GM12874 (cell line): ENCODE data around the gene EGR1.

ENCODE experiments used
- TF ChIP-seq, protein P1 (sequence below): IDR thresholded peaks from 2 replicates; pipeline ENCODE4 v1.5.1; 2011; ENCODE audit warnings: low read depth, mild to moderate bottlenecking, control low read depth, low read length, moderate library complexity; ENCODE audit not compliant: insufficient read depth

Gene EGR1

DNA sequence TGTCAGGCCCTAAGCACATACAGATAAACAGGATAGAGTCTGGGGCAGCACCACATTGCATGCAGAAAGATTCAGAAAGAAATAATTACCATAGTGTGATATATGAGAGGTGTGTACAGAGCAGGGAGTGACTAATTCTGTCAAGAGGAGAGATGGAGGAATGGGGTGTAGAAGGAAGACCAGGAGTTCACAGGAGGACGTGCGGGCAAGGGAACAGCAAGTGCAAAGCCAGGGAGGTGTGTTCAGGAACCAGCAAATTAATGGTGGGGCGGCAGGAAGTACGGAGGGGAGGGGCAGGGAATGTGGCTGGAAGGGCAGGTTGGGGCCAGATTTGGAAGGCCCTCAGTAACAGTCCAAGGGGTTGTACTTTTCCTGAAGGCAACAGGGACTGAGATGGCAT lies 17.4 kb downstream of the EGR1 start:
- TF ChIP-seq, protein P1, sequence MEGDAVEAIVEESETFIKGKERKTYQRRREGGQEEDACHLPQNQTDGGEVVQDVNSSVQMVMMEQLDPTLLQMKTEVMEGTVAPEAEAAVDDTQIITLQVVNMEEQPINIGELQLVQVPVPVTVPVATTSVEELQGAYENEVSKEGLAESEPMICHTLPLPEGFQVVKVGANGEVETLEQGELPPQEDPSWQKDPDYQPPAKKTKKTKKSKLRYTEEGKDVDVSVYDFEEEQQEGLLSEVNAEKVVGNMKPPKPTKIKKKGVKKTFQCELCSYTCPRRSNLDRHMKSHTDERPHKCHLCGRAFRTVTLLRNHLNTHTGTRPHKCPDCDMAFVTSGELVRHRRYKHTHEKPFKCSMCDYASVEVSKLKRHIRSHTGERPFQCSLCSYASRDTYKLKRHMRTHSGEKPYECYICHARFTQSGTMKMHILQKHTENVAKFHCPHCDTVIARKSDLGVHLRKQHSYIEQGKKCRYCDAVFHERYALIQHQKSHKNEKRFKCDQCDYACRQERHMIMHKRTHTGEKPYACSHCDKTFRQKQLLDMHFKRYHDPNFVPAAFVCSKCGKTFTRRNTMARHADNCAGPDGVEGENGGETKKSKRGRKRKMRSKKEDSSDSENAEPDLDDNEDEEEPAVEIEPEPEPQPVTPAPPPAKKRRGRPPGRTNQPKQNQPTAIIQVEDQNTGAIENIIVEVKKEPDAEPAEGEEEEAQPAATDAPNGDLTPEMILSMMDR: no peak

DNA sequence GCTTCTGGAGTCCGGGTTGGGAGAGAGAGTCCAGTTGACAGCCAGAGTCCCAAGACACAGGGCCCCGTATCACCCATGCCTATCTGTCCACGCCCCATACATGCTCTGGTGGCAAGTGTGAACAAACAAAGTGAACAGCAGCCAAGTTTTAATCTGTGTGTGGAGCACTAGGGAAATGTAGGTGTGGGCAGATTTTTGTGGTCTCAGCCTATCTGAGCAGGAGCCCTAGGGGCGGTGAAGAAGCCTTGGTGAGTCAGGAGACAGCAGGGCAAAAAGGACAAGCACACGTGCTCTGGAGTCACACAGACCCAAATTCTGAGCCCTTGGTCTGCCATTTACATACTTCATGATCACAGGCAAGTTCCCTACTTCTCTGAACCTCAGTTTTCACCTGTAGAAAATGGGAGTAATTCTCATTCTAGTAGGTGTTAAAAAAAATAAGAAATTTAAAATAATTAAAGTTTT lies 23.2 kb downstream of the EGR1 start:
- TF ChIP-seq, protein P1: no peak

DNA sequence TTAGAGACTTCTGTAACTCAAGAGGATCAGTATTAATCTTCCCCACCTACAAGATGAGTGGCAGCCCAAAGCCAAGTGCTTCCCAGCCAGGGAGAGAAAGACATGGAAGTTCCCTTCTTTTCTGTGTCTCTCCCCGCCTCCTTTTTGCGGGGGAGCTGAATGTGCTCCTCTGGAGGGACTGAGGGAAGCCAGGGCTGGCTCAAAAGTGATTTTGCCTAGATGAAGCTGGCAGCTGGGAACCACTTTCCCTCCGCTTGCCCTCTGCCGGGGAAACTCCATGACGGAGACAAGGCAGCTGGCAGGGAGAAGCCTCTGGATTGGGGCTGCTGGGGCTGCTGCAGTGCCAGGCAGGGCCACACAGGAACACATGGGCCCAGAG lies 24.4 kb downstream of the EGR1 start:
- TF ChIP-seq, protein P1: no peak

DNA sequence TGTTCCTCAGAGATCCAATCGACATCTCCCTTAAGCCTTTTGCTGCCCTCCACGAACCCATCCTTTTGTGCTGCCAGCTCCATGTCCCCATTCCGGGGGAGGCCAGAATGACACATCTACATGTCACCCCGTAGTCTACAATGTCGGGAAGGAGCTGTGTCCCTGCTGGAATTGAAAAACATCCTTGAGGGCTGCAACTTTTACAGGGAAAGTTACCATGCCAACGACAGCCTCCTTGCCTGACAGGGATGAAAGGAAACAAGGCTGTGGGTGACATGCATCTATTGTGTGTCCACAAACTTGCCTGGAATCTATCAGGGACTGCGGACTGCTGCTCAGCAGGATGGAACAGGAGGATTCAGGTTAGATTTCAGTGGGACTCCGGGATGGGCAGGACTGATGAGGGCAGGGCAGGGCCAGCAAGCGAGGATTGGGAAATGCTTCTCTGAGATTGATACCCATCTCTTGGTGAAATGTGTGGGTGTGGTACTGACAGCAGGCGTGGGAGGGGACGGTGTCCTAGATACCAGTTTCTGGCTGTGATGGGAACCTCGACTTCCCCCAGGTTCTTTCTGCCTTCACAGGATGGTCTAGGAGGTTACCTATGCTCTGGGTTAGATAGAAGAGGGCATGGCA lies 25.5 kb downstream of the EGR1 start:
- TF ChIP-seq, protein P1: no peak

DNA sequence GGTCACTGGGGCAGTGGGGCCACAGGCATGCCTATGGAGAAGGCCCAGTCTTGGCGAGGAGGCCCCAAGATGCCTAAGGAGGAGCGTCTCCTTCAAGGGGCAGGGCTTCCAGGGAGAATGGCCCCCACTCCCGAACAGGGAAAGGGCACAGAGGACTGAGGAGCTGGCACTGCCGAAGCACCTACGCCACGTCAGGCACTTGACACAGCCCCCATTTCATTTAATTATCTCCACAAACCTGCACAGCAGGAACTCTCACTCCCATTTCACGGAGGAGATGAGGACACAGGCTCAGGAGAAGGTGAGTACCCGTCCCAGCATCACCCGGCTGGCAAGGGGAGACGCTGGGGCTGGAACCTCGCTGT lies 26.0 kb downstream of the EGR1 start:
- TF ChIP-seq, protein P1: no peak

DNA sequence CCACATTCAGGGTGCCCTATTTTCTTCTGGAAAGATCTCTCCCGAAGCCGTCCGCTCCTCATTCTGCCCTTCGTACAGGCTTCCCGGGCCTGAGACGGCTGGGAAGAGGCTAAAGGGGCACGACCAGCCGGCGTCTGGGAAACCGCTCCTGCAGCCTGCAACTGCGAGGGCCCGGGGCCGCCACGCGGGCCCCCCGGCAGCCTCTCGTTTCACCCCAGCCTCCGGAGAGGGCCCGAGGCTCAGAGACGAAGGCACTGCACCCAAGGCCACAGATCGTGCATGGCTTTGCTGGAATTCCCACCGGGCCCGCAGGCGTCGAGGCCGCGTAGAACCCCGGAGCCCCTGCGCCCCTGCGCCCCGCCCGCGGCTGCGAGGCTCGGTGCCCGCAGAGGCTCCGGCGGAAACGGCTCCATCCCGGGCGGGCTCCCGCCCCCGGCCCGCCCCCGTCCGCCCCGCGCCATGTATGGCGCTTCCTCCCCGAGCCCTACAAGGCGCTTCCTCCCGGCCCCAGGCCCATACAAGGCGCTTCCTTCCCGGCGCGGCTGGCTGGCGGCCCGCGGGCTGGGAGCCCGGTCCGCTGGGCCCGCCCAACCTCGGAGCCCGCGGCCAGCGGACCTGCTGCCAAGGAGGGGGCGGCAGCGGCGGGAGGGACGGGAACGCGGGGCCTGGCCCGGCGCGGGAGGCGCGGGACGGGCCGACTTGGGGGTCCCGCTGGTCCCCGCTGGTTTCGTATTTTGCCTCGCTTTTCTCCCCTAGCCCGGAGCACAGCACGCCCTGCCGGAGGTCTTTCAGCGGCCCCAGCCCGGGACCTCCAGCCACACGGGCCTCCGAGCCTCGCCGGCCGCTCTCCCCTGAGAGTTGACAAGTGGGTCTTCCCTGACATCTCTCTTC lies 26.6 kb downstream of the EGR1 start:
- TF ChIP-seq, protein P1: no peak

DNA sequence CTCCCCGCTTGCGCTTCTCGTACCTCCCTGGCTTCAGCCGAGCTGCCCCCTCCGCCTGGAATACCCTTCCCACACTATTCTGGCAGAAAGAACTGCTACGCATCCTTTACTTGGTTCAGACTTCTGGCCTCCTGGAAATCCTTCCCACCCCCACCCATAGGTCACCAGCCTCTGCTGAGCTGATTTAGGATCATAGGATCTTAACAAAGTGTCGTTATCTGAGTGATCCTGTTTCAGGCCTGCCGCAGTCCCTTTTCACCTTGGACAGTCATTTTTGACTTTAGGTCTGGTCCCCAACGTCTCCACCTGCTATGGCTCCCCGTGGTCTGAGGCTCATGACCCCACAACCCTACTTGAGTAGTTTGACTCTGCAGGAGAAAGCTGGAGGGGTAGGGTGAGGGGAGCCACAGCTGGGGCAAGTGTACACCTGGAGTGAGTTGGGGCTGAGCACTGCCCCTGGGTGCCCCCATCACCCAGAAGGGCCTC lies 27.3 kb downstream of the EGR1 start:
- TF ChIP-seq, protein P1: no peak
